Parathyroid adenoma (tissue), 2 donors: ENCODE results near the gene OSTC.

ENCODE experiments used
- H2AFZ ChIP-seq: fragments of 300-600 bp; sonication (generic); one replicate; pipeline ENCODE4 v1.7.0; 2017; ENCODE audit warnings: antibody characterized with exemption, mild to moderate bottlenecking
- H3K27ac ChIP-seq: fragments of 300-600 bp; sonication (generic); one replicate; pipeline ENCODE4 v1.7.0; 2017
- H3K27me3 ChIP-seq: fragments of 300-600 bp; sonication (generic); one replicate; pipeline ENCODE4 v1.7.0; 2017; ENCODE audit warnings: low read length; ENCODE audit not compliant: control insufficient read depth, insufficient read depth
- H3K36me3 ChIP-seq: fragments of 300-600 bp; sonication (generic); one replicate; pipeline ENCODE4 v1.7.0; 2017; ENCODE audit warnings: low read length; ENCODE audit not compliant: control insufficient read depth, insufficient read depth
- H3K4me1 ChIP-seq: fragments of 300-600 bp; sonication (generic); one replicate; pipeline ENCODE4 v1.7.0; 2017; ENCODE audit warnings: control low read depth
- H3K4me2 ChIP-seq: fragments of 300-600 bp; sonication (generic); one replicate; pipeline ENCODE4 v1.7.0; 2017; ENCODE audit warnings: low read length
- H3K4me3 ChIP-seq: fragments of 300-600 bp; sonication (generic); one replicate; pipeline ENCODE4 v1.7.0; 2017; ENCODE audit warnings: low read depth, low read length
- H3K79me2 ChIP-seq: fragments of 300-600 bp; sonication (generic); one replicate; pipeline ENCODE4 v1.7.0; 2017; ENCODE audit warnings: control low read depth
- H3K9ac ChIP-seq: fragments of 300-600 bp; sonication (generic); one replicate; pipeline ENCODE4 v1.7.0; 2017; ENCODE audit warnings: mild to moderate bottlenecking
- H3K9me3 ChIP-seq: fragments of 300-600 bp; sonication (generic); one replicate; pipeline ENCODE4 v1.7.0; 2017; ENCODE audit warnings: low read length; ENCODE audit not compliant: control insufficient read depth
- TF ChIP-seq, protein P1 (sequence below): fragments of 300-600 bp; sonication (generic); IDR thresholded peaks from one replicate; pipeline ENCODE4 v1.7.0; 2017; ENCODE audit warnings: antibody characterized with exemption, mild to moderate bottlenecking
- donor health status: primary hyperparathyroidism.

Gene OSTC

GRCh38 chr4:108620101-108620932 is 30.1 kb upstream of the OSTC start, which contains the start of gene RPL34:
Gene RPL34 (plus strand): TSS chr4:108620576. CDS start chr4:108621960, 1,384 bp downstream.
- TF ChIP-seq, protein P1, sequence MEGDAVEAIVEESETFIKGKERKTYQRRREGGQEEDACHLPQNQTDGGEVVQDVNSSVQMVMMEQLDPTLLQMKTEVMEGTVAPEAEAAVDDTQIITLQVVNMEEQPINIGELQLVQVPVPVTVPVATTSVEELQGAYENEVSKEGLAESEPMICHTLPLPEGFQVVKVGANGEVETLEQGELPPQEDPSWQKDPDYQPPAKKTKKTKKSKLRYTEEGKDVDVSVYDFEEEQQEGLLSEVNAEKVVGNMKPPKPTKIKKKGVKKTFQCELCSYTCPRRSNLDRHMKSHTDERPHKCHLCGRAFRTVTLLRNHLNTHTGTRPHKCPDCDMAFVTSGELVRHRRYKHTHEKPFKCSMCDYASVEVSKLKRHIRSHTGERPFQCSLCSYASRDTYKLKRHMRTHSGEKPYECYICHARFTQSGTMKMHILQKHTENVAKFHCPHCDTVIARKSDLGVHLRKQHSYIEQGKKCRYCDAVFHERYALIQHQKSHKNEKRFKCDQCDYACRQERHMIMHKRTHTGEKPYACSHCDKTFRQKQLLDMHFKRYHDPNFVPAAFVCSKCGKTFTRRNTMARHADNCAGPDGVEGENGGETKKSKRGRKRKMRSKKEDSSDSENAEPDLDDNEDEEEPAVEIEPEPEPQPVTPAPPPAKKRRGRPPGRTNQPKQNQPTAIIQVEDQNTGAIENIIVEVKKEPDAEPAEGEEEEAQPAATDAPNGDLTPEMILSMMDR: no peak
- Histone ChIP-seq H2AFZ (peak within 1 kb of the TSS; percentile 77), H3K9ac (no peak within 1 kb of the TSS), H3K27ac (peak within 1 kb of the TSS; percentile 55), H3K36me3 (no peaks in the 10 kb centered on the region), H3K9me3 (no peaks in the 10 kb centered on the region), H3K27me3 (no peaks in the 10 kb centered on the region), H3K4me1 (no peaks in the 10 kb centered on the region), H3K4me2 (peak within 1 kb of the TSS; percentile 88), H3K4me3 (peak within 1 kb of the TSS; percentile 87), H3K79me2 (no peaks in the 10 kb centered on the region)

GRCh38 chr4:108620933-108621905 is 29.2 kb upstream of the OSTC start:
- Histone ChIP-seq H3K36me3 (no peaks in the 10 kb centered on the region), H3K27ac (peak overlapping the region; percentile 55), H3K4me1 (no peaks in the 10 kb centered on the region), H3K27me3 (no peaks in the 10 kb centered on the region), H2AFZ (peak overlapping the region; percentile 77), H3K9me3 (no peaks in the 10 kb centered on the region), H3K79me2 (no peaks in the 10 kb centered on the region), H3K4me2 (peak overlapping the region; percentile 63), H3K4me3 (peak overlapping the region; percentile 87), H3K9ac (no peak overlapping the region)
- TF ChIP-seq, protein P1: no peak

GRCh38 chr4:108622022-108622421 is 28.4 kb upstream of the OSTC start:
- H3K9me3 ChIP-seq: no peaks in the 10 kb centered on the region
- no peak overlapping the region for H3K27ac ChIP-seq
- H3K36me3 ChIP-seq: no peaks in the 10 kb centered on the region
- TF ChIP-seq, protein P1: no peak
- no peaks in the 10 kb centered on the region for H3K27me3 ChIP-seq
- no peaks in the 10 kb centered on the region for H3K4me1 ChIP-seq
- H3K79me2 ChIP-seq: no peaks in the 10 kb centered on the region
- no peak overlapping the region for H3K9ac ChIP-seq
- no peak overlapping the region for H3K4me2 ChIP-seq
- no peak overlapping the region for H3K4me3 ChIP-seq
- H2AFZ ChIP-seq: no peak overlapping the region

DNA sequence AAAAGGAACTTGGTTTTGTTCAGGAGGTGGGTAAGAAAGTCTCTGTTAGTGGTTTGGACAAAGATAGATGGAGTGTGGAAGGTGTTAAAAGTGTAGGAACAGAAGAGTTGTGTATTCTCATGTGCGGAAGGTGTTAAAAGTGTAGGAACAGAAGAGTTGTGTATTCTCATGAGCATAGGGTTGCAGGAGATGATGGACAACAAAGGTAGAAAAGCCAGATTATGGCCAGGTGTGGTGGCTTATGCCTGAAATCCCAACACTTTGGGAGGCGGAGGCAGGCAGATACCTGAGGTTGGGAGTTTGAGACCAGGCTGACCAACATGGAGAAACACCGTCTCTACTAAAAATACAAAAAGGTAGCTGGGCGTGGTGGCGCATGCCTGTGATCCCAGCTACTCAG is 27.6 kb upstream of the OSTC start:
- TF ChIP-seq, protein P1: no peak
- Histone ChIP-seq H3K27me3 (no peaks in the 10 kb centered on the region), H3K9ac (no peak overlapping the region), H3K9me3 (no peaks in the 10 kb centered on the region), H3K79me2 (no peaks in the 10 kb centered on the region), H3K4me1 (no peaks in the 10 kb centered on the region), H2AFZ (no peak overlapping the region), H3K27ac (no peak overlapping the region), H3K4me2 (no peak overlapping the region), H3K4me3 (no peak overlapping the region), H3K36me3 (no peaks in the 10 kb centered on the region)
